AG08395 (cell line): ENCODE measurements around the gene SEMA5A.
A peak's percentile ranks its signal among the peaks of the same experiment; 100 is the strongest.

Experiments used
- DNase-seq: peaks from one replicate; pipeline ENCODE4 v3.0.0; 2012; ENCODE audit warnings: mixed read lengths, low spot score

Gene SEMA5A

DNA sequence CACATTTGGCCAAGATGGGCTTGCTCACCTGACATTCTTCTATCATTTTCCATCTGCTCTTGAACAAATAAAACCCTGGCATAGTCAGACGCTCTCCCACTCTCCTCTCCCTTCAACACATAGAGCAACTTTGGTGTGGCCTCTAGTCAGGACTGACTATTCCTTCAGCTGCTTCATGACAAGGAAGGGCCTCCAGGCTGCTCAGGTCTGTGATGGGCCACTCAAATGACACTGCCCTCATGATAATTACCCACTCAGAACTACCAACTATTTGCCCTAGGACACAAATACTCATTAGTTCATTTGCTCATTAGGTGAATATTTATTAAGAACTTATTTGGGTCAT is 376.3 kb downstream of the SEMA5A start:
- no peak for DNase-seq

DNA sequence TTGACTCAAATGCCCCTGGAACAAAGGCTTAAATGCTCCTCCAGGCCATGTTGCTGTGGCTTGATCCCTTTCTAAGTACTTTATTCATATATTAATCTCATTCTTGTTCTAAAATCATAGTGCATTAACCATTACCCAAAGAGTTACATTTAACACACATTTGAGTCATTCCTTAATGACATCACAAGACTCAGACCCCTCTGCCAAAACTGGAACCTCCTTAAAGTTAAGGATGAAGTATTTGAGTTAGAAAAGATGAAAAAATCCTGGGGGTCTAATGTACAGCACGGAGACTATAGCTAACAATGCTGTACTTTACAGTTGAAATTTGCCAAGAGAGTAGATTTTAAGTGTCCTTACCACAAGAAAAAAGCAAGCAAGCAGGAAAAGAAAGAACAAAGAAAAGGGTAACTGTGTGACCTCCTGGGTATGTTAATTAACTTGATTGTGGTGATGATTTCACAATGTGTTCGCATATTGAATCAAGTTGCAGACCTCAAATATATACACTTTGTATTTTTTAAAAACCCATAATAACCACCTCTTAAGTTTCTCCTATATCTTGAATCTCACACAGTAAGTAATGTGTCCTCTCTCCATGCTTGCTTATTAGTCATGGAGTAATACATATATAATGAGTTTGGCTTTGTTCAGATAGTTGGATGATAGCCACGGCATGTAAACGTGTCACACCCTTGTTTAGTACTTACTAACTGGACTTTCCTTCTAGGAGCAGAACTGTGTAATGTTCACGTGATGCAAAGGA is 376.9 kb downstream of the SEMA5A start:
- DNase-seq = no peak

DNA sequence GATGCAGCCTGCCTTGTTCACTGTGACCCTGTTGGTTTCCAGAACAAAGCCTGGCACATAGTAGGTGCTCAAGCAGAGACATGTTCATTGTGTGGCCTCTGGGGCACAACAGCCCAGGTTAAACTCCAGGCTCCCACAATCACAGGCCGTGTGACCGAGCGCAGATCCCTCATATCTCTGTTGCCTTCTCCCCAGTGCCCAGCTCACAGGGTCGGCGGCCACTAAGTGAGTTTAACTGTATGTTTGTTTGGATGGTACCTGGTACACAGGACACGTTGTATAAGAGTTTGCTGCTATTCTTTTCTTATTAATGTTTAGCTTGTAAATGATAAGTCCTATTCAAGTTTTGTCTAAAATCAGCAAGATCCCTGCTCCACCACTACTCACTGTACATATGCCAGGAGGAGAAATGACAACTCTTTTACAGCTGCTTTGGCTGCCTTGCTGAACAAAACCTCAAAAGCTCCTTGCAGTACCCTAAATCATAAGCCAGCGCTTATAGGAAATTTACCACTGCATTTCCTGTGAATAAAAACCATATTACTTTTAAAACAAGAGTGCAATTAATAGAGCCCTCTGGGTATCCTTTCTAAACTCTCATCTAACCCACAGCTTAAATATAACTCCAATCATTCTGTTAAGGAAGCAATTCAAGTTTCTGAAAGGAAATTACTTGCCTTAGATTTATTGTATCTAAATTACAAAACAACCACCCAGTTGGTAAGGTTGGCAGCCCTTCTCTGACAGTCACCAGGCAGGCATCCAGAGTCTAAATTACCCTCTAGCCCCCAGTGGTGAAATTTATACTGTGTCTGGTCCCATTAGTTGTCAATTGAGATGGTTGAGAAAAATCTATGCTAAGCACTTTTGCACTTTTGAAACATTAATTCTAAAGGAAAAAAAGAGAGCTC is 379.4 kb downstream of the SEMA5A start:
- DNase-seq = no peak

DNA sequence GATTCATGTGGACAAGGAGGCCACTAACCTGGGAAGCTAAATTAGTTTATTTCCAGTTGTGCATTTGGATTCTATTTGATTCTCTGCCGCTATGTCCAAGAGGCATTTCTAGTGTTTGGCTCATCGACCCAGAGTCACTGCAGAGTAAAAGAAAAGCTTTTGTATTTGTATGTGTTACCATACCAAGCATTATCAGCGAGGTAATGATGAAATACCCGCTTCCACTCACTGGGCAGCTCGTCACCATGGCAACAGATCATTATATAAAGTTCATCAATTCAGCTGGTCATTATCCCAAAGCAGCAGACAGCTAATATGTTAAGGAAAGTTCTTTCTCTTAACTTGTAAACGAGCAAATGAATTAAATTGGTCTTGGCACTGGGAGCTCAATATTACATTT is 380.3 kb downstream of the SEMA5A start:
- DNase-seq = no peak

DNA sequence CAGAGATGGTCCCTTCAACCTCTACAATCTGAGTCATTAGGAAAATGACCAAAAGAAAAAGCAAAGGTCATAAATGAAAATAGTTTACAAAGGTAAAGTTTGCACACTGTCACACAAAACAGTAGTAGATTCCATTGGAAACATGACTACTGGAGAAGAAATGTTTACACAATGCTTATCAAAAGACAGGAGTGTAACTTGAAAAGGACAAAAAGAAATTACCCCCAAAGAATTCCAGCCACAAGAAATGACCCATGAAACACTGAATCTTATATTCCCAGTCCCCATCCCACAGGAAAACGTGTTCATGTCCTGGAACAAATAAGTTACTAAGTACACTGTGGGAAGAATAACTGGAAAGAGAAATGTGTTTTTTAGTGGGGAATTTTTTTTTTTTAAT is 385.1 kb downstream of the SEMA5A start:
- no peak for DNase-seq

DNA sequence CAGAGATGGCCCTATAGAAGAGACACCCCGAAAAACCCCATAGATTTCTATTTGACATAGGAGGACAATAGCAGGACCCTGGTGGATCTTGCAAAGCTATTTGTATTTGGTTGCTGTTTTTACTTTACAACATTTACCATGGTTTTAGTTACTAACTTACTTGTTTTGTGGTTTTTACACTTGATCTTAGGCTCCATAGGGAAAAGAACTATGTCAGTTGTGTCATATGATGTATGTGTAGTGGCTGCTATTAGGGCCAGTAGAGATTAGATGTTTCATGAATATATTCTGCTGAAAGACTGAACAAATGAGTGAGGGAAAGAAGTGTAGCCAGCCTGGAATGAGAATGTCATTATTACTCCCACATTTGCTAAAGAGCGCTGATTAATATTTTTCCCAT is 388.1 kb downstream of the SEMA5A start:
- no peak for DNase-seq

DNA sequence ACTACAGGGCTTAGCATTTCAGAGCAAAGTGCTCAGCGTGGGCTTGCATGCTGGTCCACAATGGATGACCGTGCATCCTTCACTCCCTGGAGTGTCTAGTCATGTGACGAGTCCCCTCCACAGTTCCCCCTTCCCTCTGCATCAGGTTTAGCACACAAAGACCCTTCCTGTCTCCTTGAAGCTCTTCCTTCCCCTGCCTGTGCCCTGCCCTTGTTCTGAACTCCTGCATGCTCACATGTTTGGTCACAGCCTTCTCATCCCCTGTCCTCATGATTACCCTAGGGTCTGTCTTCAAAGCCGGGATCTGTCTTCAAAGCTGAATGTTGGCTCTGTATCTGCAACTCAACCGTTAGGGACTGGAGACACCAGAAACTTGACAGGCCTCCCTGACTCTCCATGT is 388.9 kb downstream of the SEMA5A start:
- DNase-seq = no peak

DNA sequence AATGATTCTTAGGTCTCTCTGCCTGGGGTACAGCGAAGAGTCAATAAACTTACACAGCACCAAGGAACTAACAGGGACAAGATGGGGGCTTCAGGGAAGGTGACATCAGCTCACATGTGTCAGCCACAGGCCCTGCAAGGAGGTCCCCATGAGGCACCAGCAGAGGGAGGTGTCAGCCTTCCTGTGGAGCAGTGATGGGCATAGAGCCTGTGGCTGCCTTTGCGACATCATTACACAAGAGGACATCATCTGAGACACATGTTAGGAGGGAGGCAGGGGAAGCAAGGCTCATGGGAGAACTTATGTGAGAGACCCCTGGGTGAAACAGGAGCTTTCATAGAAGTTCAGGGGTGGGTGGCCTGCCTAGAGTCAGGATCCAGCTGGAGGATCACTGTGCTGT is 389.6 kb downstream of the SEMA5A start:
- peak; percentile 72 for DNase-seq

DNA sequence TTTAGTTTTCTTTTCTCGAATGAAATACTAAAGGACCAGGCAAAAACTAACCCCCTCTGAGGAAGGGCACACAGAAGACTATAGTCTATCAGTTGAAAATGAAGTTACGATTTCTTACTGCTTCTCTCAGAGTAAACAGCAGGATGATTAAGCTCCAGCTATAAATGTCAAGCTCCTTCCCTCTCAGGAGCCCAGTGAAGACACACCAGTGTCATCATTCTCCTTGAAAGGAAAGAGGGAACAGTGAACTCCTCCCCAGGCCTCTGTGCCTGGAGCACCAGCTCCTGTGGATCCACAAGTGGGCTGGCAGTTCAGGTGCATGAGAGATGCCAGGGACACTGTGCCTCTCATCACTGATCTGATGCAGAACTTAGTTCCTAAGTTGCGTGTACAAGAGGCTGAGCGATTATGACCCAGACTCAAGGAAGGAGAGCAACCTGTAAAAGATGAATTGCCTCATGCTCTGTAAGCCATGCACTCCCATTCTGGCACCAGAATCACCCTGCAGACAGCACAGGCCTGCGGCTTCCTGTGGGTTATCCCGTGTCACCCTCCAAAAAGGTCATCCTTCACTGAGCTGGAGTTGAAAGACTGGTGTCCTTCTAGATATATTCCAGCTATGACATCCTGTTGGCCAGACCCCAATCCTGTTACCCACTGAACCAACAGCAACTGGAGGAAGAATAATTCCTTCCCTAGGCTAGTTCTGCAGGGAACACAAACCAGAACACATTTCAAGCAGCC is 394.0 kb downstream of the SEMA5A start:
- DNase-seq = no peak

DNA sequence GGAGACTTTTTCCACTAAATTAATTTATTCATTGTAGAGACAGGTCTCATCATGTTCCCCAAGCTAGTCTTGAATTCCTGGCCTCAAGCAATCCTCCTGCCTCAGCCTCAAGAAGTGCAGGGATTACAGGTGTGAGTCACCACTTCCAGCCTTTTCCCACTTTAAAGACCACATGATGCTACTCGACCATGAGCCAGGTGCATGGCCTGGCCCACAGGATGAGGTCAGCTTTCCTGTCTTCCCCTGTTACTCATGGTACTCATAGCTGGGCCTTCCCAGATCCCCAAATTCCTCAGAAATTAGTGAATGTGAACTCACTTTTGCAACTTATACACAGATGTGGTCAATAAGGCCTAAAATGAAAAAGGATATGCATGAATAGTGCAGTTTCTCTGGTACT is 395.9 kb downstream of the SEMA5A start:
- DNase-seq = peak; percentile 28

DNA sequence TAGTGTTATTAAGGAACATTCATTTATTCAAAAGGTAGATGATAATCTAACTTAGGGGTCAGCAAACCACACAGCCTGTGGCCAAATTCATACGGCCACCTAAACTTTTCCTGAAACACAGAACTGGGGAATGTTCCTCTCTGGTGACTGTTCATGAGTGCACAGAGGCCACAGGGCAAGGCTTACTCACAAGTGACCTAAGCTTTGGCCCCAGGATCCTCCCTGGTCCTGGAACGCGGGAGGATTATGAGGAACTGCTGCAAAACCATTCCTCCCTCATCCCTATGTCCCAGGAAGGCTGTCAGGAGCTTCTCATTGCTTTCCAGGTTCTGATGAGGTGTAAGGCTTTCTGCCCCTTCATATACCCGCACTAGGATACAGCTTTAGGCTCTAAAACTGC is 397.6 kb downstream of the SEMA5A start:
- no peak for DNase-seq

DNA sequence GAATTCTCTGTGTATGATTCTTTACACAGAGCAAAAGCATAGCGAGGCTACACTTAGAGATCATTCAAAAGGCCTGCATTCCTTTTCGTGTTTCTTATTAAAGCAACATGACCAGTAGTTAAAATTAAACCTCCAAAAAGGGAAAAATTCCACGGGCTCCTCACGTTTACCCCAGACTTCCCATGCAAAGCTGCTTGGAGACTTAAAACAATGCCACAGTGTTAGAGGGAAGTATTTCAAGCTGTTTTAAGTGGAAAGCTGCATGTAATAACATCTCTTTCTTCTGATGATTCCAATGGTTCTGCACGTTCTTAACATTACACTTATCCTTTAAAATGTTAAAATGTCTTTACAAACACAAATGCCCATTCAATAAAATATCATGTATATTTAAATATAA is 405.2 kb downstream of the SEMA5A start:
- no peak for DNase-seq

DNA sequence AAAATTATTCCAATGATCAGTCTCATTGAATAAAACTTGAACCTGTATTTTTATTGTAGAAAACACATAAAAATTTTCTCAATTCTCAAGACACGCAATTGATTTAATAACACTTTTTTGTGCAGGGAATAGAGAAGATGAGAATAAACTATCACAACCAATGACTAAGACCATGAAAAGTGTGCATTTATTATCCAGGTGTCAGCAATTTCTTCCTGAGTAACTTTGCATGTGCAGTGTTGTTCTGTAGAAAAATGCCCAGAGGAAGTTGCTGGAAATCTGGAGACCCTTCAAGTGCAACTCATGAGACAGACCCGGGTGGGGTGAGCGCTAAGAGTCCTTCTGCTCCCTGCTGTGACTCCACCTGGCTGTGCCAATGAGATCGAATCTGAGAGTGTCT is 405.7 kb downstream of the SEMA5A start:
- DNase-seq = no peak

DNA sequence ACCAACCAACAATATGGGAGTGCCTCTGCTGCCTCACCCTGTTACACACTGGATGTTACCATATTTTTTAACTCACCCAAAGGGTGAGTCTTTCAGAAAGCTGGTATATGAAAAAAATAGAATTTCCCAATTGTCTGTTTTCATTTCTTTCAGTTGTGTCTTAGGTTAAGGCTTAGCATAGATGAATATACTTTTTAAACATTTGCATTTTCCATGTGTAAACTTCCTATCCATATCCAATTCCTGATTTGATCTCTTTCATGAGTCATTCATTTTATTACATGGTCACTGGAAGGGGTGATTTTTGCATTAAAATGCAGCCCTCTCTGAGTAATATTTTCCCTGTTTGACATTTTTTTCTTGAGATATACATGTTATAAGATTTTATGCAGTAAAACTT is 406.5 kb downstream of the SEMA5A start:
- no peak for DNase-seq

DNA sequence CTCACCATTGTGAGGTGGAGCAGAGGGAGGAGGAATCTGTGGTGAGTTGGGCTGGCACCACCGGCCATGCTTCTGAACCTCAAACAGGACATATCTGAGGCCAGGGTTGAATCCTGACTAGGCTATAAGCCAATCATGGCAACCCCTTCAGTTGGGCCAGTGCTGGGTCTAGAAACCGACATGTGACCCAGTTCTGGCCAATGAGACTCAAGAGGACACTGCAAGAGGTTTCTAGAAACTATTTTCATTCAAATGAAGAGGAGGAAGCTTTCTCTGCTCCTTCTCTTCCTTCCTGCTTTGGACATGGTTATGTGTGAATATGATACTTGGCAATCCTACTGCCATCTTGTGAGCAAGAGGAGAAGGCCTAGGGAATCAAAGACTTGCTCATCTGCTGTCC is 417.7 kb downstream of the SEMA5A start:
- DNase-seq = no peak

DNA sequence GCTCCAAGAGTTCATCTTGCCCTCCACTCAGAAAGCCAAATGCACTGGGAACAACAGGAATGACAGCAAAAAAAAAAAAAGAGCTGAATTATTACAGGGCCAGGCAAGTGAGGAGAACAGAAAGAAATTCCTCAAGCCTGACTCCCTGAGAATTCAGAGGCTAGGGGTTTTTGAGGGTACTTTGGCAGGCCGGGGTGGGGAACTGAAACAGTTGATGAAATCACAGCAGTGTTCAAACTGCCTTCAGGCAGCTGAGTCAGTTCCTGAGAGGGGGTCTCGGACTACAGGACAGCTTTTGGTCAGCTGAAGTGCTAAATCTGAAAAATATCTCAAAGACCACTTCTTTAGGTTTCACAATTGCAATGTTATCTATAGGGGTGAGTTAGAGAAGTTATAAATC is 419.4 kb downstream of the SEMA5A start:
- no peak for DNase-seq

DNA sequence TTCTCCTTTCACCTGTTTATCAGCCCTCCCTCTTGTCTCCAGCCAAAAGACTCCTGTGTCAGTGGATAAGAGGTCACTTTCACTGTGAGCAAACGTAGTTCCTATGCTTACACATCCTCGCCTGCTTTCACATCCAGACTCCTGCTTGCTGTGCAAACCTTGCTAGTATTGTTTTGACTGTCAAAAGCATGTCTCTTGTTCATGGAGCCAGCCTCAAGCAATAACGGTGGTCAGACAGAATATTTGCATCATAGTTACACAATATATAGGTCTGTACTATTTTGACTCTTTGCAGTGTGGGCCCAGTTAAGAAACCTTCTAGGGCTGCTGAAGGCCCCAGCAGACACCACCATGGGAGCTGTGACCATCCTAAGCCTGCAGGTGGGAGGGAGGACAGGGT is 420.0 kb downstream of the SEMA5A start:
- DNase-seq = no peak

DNA sequence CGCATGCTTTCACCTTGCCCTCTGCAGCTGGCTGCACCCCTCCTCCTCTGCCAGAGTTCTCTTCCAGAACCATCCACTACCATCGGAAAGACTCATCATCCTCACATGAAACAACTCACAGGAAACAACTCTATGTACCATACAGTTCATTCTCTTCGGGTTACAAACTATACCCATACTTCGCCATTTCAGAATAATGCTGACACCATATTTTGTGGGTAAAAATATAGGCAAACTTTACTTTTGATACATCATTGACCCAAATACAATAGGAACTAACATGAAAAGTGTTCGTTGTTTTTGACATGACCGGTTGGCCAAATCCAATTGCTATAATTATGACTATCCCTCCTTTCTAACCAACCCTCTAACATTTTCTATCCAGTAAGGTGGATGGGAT is 421.0 kb downstream of the SEMA5A start:
- DNase-seq = no peak

DNA sequence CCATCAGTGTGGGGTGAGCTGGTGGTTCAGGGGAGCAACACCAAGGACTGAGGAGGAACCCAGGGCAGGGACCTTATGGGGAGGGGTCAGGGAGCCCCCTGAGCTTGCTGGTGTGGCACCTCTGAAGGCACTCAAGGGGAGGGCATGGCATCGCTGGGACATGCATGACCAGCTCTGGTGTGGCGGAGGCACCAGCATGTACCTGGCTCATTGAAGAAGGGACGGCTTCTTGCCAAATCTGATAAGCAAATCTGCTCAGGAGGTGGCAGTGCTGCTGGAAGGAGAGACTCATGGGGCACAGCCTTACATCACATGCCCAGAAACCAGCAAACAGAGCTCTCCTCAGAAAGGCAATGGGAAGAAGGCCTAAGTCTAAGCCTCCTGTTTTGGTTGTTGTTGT is 421.8 kb downstream of the SEMA5A start:
- DNase-seq = no peak

DNA sequence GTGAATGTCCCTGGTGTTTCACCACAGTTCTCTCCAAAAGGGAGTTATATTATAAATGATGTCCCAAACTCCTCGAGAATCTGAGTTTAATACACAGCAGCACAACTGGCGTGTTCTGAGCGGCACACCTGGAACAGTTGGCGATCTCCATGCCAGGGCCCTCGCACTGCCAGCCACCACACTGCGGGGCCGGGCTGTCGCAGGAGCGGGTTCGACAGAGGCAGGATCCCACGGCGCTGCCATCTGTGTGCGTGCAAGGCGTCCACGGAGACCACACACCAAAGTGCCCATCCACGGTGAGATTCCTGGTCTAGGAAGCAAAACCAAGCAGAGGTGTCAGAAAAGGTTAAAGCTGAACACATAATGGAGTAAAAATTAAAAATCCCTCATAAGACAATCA is 423.3 kb downstream of the SEMA5A start:
- DNase-seq = no peak

DNA sequence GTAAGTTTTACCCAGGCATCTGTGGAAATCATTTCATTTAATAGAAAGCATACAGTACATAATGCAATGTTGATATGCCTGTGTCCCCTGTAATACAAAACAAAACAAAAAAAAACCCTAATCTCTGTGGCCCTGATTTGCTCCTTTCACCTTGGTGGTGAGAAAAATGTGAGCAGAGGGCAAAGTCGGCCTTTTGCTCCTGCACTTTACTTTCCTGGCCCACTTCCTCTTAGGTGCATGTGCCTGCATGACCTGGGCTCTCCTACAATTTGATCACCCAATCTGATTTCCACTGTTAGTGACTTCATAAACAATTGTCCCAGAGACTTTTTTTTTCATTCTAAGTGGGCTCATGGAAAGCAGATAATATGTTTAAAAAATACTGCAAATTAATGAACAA is 424.3 kb downstream of the SEMA5A start:
- DNase-seq = no peak

DNA sequence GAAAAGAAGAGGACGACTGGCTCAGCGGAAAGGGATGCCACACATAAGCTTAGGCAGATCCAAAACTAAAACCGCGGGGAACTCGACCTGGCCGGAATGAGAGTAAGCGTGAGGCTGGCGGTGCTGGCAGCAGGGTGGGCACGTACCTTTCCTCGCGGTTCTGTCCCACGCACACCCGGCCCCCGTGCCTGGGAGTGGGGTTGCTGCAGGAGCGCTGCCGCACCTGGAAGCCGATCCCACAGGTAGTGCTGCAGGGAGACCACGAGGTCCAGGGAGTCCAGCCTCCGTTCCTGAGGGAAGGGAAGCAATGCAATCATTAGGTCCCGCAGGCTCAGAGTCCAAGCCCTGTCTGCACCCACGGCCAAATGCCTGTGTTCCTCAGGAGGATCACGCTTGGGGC is 427.0 kb downstream of the SEMA5A start:
- no peak for DNase-seq

DNA sequence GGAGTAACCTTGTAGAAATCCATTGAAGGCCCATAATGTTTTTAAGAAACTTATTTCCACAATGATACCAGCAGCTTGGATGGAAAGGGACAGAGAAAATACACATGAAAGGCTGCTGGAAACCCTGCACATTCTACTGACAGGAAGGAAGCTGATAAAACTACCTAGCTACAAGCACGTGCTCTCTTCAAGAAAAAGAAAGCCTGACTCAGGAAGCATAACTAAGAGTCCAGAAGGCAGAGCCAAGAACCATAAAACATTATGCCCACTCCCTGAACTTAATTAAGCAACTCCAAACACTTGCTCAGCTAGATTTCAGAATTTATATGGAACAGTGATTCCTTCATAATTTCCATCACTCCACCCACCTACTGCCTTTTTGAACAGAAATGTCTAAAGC is 430.8 kb downstream of the SEMA5A start:
- no peak for DNase-seq
